ENCODE data around the gene DZIP1.
A peak's percentile ranks its signal among the peaks of the same experiment; 100 is the strongest.

Gene DZIP1

DNA sequence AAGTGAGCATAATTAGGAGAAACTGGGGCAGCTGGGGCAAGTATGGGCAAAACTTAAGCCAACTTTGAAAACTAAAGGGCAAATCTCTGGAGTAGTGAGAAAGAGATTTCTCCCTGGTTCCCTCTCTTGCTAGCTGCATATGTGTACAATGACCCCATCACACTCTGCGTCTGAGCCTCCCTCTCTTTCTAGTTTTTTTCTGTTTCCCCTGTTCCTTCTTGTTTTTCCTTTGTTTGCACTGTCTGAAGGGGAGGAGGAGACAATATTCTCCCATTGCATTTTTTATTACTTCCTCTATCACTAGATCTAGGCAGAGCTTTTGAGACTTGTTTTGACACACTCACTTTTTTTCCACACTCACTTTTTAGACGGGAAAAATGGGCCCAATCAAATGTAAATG is 103.2 kb downstream of the DZIP1 start:
- no peak for DNase-seq

DNA sequence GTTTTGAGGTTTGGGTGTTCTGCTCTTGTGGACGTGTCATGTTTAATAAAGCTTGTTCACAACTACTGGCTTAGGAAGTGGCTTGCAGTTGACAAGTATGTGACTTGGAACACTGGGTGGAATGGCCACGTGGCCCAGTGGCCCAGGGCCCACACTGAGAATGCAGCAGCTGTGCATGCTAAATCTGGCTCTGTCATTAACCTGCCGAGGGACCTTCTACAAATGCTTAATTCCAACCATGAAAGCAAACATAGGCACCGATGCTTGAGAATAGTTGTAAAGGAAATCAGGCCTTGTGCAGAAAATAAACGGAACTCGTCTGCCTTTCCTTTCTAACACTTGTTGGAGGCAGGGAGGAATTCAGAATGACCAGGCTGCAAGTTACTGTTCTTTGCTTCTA is 103.6 kb downstream of the DZIP1 start:
- no peak for DNase-seq

DNA sequence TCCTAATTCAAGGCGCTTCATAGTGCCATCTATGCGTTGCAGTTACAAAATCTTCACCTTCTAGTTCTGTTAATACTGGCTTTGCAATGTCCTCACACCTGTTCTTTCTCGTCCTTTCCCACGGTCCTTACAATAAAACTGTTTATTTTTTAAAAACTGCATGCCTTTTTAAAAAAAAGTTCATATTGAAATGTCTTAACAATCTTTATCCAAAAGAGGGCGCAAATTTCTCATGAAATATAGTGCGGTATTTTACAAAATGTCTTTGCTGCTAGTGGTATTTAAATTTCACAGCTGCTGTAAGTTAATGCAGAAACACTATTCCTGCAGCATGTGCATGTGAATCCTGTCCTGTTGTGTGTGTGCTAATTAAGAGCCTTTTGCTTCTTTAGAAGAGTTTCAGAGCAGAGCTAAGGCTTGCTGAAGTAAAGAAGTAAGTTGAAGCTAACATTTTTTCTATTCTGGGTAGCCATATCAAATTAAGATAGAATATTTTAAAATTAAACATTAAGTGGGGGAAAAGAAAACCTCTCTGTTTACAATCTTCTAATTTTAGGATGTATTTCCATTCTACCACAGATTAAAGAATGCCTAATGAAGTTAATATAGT is 107.8 kb downstream of the DZIP1 start:
- DNase-seq = no peak

DNA sequence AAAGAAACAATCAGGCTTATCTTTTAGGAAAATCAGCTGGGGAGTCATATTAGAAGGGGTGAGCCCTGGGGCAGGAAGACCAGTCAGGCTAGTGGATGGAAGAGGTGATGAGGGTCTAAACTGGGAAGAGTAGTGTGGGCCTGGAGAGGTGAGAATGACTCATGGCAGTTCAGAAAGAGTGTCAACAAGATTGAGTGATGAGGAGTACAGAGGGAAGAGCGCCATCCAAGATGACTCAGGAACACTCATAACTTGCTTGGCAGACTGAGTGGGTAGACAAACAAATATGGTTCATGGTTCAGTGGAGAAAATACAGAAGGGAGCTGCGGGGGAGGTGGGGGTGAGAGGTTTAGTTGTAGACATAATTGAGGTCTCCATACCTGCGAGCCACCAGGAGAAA is 109.3 kb downstream of the DZIP1 start:
- DNase-seq = peak; percentile 4

DNA sequence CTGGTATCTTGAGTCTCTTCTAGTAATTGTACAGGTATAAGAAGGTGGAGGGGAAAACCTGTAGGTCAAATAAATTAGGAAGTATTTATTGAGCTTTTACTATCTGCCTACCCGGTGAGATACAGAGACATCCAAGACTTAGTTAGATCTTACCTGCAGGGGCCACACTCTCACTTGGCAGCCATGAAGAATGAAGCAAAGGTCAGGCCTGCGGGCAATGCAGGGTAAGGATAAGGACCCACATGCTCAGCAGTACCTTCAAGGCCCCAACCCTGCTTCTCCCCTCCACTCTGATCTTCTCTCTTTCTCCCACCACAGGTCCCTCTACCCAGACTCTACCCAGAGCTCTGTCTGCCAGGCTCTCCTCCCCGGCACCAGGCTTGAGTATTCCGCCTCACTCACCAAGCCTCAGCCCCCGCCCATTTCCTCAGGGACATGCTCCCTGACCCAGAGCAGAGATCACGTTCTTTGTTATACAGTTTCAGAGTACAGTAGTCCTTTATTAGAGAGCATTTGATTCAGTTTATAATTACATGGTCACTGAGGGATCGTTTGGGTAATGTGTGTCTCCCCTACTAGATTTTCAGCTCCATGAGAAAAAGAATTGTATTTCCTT is 110.9 kb downstream of the DZIP1 start:
- DNase-seq = no peak

DNA sequence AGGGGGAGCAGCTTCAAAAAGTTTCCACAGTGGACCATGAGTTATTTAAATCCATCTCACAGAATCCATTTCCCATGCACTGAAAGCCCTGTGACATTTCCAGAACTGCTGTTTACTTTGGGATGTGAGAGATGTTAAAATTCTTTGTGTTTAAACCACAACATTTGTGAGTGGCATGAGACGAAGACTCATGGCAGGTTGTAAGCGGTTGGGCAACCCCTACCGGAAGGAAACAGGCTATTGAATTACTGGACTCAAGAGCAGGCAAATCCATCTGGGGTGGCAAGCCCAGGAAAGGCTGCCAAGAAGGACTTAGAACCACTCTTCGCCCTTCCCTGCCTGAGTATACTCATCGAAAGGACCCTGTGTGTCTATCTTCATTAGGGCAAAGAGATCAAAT is 114.3 kb downstream of the DZIP1 start:
- DNase-seq = no peak

Data from stimulated activated CD4-positive, alpha-beta T cell treated with anti-CD3 and anti-CD28 coated beads, Interleukin-4, amount 100 ng/mL, for 24 hours (primary cell).